Measurements from ENCODE around the gene MAD1L1.

GRCh38 chr7:1807821-1808600 lies 424.7 kb downstream of the MAD1L1 start:
- TF ChIP-seq ATF2 (CRISPR knock-in tag; IDR thresholded peaks at IDR 0.05; ENCODE audit: borderline replicate concordance, low read depth) (no peak), E2F4 (CRISPR knock-in tag; IDR thresholded peaks at IDR 0.05; ENCODE audit: borderline replicate concordance, low read depth) (no peak), CTCF (IDR thresholded peaks at IDR 0.05) (no peak), ZNF219 (CRISPR knock-in tag; IDR thresholded peaks at IDR 0.05; ENCODE audit: borderline replicate concordance) (no peak), FOXP1 (CRISPR knock-in tag; IDR thresholded peaks at IDR 0.05; ENCODE audit: borderline replicate concordance) (no peak), USF2 (CRISPR knock-in tag; IDR thresholded peaks at IDR 0.05) (no peak), NFE2L1 (CRISPR knock-in tag; IDR thresholded peaks at IDR 0.05) (no peak), NFYB (CRISPR knock-in tag; conservative IDR thresholded peaks at IDR 0.05; ENCODE audit: low read depth) (no peak)
